Activated CD4-positive, alpha-beta T cell treated with anti-CD3 and anti-CD28 coated beads for 1 hour (primary cell): ENCODE data around the gene PTPRN2.

Experiments used
- DNase-seq: peaks from one replicate; pipeline ENCODE4 v3.0.0-alpha.2; 2020

PTPRN2 gene

GRCh38 chr7:157813741-157814661 is 773.6 kb downstream of the PTPRN2 start:
- no peak for DNase-seq

- DNase-seq: no peak
These were observed 774.6 kb downstream of the PTPRN2 start for GRCh38 chr7:157813053-157813452.

GRCh38 chr7:157811946-157812345 is 775.7 kb downstream of the PTPRN2 start:
- DNase-seq: no peak

GRCh38 chr7:157809863-157810851 is 777.5 kb downstream of the PTPRN2 start:
- DNase-seq: no peak

GRCh38 chr7:157809154-157809862 is 778.3 kb downstream of the PTPRN2 start:
- DNase-seq: no peak

GRCh38 chr7:157808042-157808441 is 779.6 kb downstream of the PTPRN2 start:
- DNase-seq: no peak

- DNase-seq: no peak
These were observed 780.1 kb downstream of the PTPRN2 start for GRCh38 chr7:157807510-157807909.

GRCh38 chr7:157806711-157807110 is 780.9 kb downstream of the PTPRN2 start:
- DNase-seq: no peak

GRCh38 chr7:157805713-157806112 is 781.9 kb downstream of the PTPRN2 start:
- DNase-seq: no peak

GRCh38 chr7:157803906-157804305 is 783.7 kb downstream of the PTPRN2 start:
- no peak for DNase-seq

- no peak for DNase-seq
These were observed 785.5 kb downstream of the PTPRN2 start for GRCh38 chr7:157801971-157802675.

GRCh38 chr7:157801113-157801512 is 786.5 kb downstream of the PTPRN2 start:
- DNase-seq: no peak

GRCh38 chr7:157800281-157800680 is 787.3 kb downstream of the PTPRN2 start:
- DNase-seq: no peak

- no peak for DNase-seq
These were observed 788.4 kb downstream of the PTPRN2 start for GRCh38 chr7:157799076-157799685.

GRCh38 chr7:157797361-157797760 is 790.3 kb downstream of the PTPRN2 start:
- no peak for DNase-seq

GRCh38 chr7:157796846-157797245 is 790.8 kb downstream of the PTPRN2 start:
- no peak for DNase-seq

GRCh38 chr7:157795643-157796042 is 792.0 kb downstream of the PTPRN2 start:
- DNase-seq: no peak

GRCh38 chr7:157795199-157795598 is 792.4 kb downstream of the PTPRN2 start:
- no peak for DNase-seq

GRCh38 chr7:157794746-157795065 is 792.9 kb downstream of the PTPRN2 start:
- DNase-seq: no peak

- DNase-seq: no peak
These were observed 793.5 kb downstream of the PTPRN2 start for GRCh38 chr7:157793973-157794745.

- no peak for DNase-seq
These were observed 794.6 kb downstream of the PTPRN2 start for GRCh38 chr7:157793087-157793353.
